ENCODE data around the gene BOK. TPM values are rescaled to one million over a fixed set of nuclear protein-coding genes. Genes with fewer than 3 reads are reported as not detected.

Gene BOK
- total RNA-seq, 2 donors from 2014 or later = 33.2 to 62.3 TPM

DNA sequence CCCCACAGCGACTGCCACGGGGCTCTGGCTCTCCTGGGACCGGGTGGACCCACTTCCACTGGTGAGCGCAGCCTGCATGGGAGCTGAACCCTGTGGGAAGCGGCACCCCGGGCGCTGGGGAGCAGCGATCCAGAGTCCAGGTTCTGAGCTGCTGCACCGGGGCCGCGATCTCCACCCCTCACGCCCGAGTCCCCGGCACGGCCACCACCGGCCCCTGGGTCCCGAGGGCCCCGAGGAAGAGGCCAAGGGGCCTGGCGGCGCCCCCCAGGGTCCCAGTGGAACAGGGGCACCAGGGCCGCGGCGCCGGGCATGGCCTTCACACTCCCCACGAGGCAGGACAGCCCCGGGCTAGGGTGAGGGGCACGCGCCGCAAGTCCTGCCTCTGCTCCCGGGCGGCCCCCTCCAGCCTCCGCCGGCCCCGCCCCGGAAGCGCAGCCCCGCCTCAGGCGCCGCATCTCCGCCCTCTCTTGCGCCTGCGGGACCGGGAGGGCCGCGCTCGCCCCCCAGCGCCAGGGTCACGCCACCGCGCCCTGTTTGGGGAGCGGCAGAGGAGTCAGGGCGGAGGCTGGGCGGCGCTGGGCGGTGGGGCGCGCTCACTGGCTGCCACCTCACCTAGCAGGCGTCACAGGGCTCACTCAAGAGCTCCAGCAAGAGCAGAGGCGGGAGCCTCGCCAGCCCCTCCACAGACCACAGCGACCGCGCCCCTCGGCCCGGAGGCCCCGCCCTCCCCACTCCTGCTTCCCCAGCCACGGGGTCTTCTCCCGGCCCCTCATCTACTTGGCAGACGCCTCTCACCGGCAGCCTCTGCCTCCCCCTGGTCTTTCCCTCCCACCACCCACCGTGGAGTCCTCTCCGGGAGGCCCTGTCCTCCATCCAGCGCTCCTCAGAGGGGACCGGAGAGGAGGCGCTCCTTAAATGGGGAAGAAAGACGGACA is 51.6 kb downstream of the BOK start:
- ATAC-seq (peak; percentile 96), DNase-seq (peak; percentile 83 to 90 (median 87))
- Histone ChIP-seq H3K27ac (peak overlapping the region in 3 of 4 donors; percentile 52 to 62 (median 59)), H3K4me1 (peaks cover 17% of the 10 kb centered on the region), H3K36me3 (replicated peaks in 1 of 2; ENCODE audit: insufficient read depth in 1 of 2, low read depth in 2 of 2) (peaks cover 0 to under 1% of the 10 kb centered on the region in 2 donors), H3K4me3 (peak overlapping the region in 1 of 2 donors; percentile 5), H3K9me3 (no peaks in the 10 kb centered on the region), H3K27me3 (no peaks in the 10 kb centered on the region)
- 11 to 40% methylated on average over 8 to 48 of the region's 76 CpGs for WGBS, 2 donors
- intact Hi-C loops (cut with DNase I) = no loop called here
- TF ChIP-seq POLR2A (IDR thresholded peaks at IDR 0.05) = peak; percentile 31 to 45 (median 38)
- TF ChIP-seq, protein P1, sequence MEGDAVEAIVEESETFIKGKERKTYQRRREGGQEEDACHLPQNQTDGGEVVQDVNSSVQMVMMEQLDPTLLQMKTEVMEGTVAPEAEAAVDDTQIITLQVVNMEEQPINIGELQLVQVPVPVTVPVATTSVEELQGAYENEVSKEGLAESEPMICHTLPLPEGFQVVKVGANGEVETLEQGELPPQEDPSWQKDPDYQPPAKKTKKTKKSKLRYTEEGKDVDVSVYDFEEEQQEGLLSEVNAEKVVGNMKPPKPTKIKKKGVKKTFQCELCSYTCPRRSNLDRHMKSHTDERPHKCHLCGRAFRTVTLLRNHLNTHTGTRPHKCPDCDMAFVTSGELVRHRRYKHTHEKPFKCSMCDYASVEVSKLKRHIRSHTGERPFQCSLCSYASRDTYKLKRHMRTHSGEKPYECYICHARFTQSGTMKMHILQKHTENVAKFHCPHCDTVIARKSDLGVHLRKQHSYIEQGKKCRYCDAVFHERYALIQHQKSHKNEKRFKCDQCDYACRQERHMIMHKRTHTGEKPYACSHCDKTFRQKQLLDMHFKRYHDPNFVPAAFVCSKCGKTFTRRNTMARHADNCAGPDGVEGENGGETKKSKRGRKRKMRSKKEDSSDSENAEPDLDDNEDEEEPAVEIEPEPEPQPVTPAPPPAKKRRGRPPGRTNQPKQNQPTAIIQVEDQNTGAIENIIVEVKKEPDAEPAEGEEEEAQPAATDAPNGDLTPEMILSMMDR (IDR thresholded peaks at IDR 0.05) = peak; percentile 33 to 86 (median 49)

DNA sequence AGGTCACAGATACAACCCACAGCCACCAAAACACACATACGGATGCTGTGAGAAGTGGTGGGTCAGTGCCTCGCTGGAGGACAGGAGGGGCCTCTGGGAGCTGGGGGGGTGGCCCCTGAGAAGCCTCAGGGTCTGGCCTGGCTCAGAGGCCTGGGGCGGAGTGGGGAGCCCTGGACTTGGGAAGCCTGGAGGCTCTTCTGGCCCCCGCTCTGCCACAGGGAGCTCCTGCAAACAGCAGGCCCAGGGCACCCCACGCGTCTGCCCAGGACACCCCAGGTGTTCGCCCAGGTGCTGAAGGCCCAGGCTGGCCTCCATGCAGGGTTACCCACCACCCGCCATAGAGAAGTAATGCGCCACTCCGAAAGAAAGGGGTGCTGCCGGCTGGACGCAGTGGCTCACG is 52.5 kb downstream of the BOK start:
- no peak for ATAC-seq
- DNase-seq = no peak
- H3K4me3 ChIP-seq = no peak overlapping the region
- intact Hi-C loops (cut with DNase I) = no loop called here
- H3K27ac ChIP-seq = peak overlapping the region in 1 of 4 donors; percentile 62
- no peak for TF ChIP-seq POLR2A (IDR thresholded peaks at IDR 0.05)
- TF ChIP-seq, protein P1 (IDR thresholded peaks at IDR 0.05) = no peak
- no peaks in the 10 kb centered on the region for H3K27me3 ChIP-seq
- WGBS, 2 donors = 87 to 96% methylated on average over 5 to 13 of the region's 13 CpGs
- no peaks in the 10 kb centered on the region for H3K36me3 ChIP-seq (replicated peaks in 1 of 2; ENCODE audit: insufficient read depth in 1 of 2, low read depth in 2 of 2)
- peaks cover 17% of the 10 kb centered on the region for H3K4me1 ChIP-seq
- H3K9me3 ChIP-seq = no peaks in the 10 kb centered on the region

DNA sequence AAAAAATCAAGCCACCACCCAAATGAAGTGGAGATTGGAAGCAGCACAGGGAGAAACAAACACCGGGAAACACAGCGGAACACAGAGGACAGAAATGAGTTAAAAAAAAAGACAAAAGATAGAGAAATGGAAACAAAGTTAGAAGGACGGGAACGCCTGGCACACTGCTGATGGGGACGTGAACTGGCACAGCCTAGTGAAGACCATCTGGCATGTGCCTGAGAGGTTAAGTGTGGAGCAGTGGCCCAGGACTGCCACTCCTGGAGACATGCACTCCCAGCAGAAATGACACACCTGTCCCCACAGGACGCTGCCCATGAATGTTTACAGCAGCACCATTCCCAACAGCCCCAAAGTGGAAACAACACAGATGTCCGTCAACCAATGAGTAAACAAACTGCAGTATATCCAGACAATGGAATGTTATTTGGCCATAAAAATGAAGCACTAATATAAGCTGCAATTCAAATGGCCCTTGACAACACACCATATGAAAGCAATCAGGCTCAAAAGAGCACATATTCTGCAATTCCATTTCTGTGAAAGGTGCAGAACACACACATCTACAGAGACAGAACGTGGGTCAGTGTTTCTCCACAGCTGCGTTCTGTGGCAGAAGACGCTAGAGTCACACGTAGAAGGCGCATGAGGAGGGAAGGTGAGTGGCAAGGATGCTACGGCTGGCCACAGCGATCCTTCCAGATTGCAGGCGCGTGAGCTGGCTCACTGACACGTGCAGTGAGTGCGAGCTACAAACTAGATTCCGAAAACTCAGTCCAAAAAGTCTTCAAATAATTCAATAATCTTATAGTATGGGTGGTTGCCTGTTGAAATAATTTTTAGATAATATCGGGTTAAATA is 53.8 kb downstream of the BOK start:
- 84 to 89% methylated on average over 20 of the region's 20 CpGs for WGBS, 2 donors
- H3K27me3 ChIP-seq = no peaks in the 10 kb centered on the region
- H3K4me3 ChIP-seq = no peak overlapping the region
- H3K9me3 ChIP-seq = no peaks in the 10 kb centered on the region
- ATAC-seq (no peak), DNase-seq (no peak)
- intact Hi-C loops (cut with DNase I) = no loop called here
- H3K4me1 ChIP-seq = peaks cover 17% of the 10 kb centered on the region
- H3K36me3 ChIP-seq (replicated peaks in 1 of 2; ENCODE audit: insufficient read depth in 1 of 2, low read depth in 2 of 2) = no peaks in the 10 kb centered on the region
- TF ChIP-seq, protein P1 (IDR thresholded peaks at IDR 0.05) = no peak
- TF ChIP-seq POLR2A (IDR thresholded peaks at IDR 0.05) = no peak
- no peak overlapping the region for H3K27ac ChIP-seq

DNA sequence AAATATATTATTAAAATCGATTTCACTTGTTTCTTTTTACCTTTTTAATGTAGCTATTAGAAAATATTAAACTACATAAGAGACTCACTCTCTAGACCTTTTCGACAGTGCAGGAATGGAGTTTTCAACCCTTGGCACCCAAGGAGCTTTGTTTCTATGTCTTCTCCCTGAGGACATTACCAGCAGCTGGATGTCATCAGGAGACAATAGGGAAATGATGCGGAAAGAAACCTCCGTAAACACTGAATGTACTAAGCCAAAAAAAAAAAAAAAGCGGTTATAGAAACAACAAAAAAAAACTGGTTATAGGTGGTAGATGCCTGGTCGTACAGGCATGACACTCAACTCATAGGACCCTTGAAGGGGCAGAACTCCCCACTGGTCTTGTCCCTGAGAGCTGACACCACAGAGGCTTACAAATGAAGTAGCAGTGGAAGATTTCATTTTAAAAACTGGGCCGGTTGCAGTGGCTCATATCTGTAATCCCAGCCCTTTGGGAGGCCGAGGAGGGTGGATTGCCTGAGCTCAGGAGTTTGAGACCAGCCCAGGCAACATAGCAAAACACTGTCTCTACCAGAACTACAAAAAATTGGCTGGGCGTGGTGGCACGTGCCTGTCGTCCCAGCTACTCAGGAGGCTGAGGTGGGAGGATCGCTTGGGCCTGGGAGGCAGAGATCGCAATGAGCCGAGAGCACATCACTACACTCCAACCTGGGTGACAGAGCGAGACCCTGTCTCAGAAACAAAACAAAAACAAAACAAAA is 54.7 kb downstream of the BOK start:
- no peak overlapping the region for H3K27ac ChIP-seq
- TF ChIP-seq, protein P1 (IDR thresholded peaks at IDR 0.05) = no peak
- no peak for TF ChIP-seq POLR2A (IDR thresholded peaks at IDR 0.05)
- DNase-seq (no peak), ATAC-seq (no peak)
- H3K27me3 ChIP-seq = no peaks in the 10 kb centered on the region
- H3K4me3 ChIP-seq = no peak overlapping the region
- H3K4me1 ChIP-seq = peaks cover 22% of the 10 kb centered on the region
- no peaks in the 10 kb centered on the region for H3K36me3 ChIP-seq (replicated peaks in 1 of 2; ENCODE audit: insufficient read depth in 1 of 2, low read depth in 2 of 2)
- WGBS, 2 donors = 82% methylated on average over 15 of the region's 15 CpGs
- no peaks in the 10 kb centered on the region for H3K9me3 ChIP-seq
- intact Hi-C loops (cut with DNase I) = no loop called here

Measured in body of pancreas (tissue), 4 donors.